HepG2 (cell line): ENCODE measurements around the gene HIPK2. TPM values are rescaled to one million over a fixed set of nuclear protein-coding genes. Genes with fewer than 3 reads are reported as not detected.

ENCODE experiments used
- ATF7-NPFF ChIP-seq: sonication (generic); formaldehyde crosslinking; IDR thresholded peaks from 2 replicates; pipeline ENCODE4 v1.8.1; 2023; ENCODE audit warnings: mild to moderate bottlenecking, low read depth, missing genetic modification reagents, moderate library complexity
- CSRNP1 ChIP-seq: sonication (generic); formaldehyde crosslinking; IDR thresholded peaks from 2 replicates; pipeline ENCODE4 v1.8.1; 2023; ENCODE audit warnings: mild to moderate bottlenecking, missing genetic modification reagents
- FOXK2 ChIP-seq: fragments of 450-650 bp; IDR thresholded peaks from 2 replicates; pipeline ENCODE4 v1.6.1; 2016
- FOXO1 ChIP-seq: sonication (generic); formaldehyde crosslinking; IDR thresholded peaks from 2 replicates; pipeline ENCODE4 v1.4.0; 2020; ENCODE audit warnings: missing genetic modification reagents
- HHEX ChIP-seq: IDR thresholded peaks from 2 replicates; pipeline ENCODE4 v1.6.1; 2016; ENCODE audit warnings: control low read depth
- KLF11 ChIP-seq: IDR thresholded peaks from 2 replicates; pipeline ENCODE4 v1.6.1; 2016; ENCODE audit warnings: missing compliant biosample characterization
- MATR3 ChIP-seq: sonication (generic); formaldehyde crosslinking; IDR thresholded peaks from 2 replicates; pipeline ENCODE4 v1.4.0; 2020; ENCODE audit warnings: missing genetic modification reagents
- MNT ChIP-seq: fragments of 450-650 bp; IDR thresholded peaks from 2 replicates; pipeline ENCODE4 v1.6.1; 2016
- NBN ChIP-seq: fragments of 450-650 bp; conservative IDR thresholded peaks from 2 replicates; pipeline ENCODE4 v1.6.1; 2017
- NPAS2 ChIP-seq: sonication (generic); formaldehyde crosslinking; IDR thresholded peaks from 2 replicates; pipeline ENCODE4 v1.8.0; 2022; ENCODE audit warnings: mild to moderate bottlenecking, missing genetic modification reagents, borderline replicate concordance
- POGZ ChIP-seq: sonication (generic); formaldehyde crosslinking; IDR thresholded peaks from 2 replicates; pipeline ENCODE4 v1.4.0; 2020; ENCODE audit warnings: mild to moderate bottlenecking, missing genetic modification reagents
- RAD21 ChIP-seq: fragments of 450-650 bp; formaldehyde crosslinking; IDR thresholded peaks from 2 replicates; pipeline ENCODE4 v1.5.0; 2020; ENCODE audit warnings: mild to moderate bottlenecking
- SIN3A ChIP-seq: IDR thresholded peaks from 2 replicates; pipeline ENCODE4 v1.6.1; 2011; ENCODE audit warnings: low read depth, mild to moderate bottlenecking, control low read depth, low read length, borderline replicate concordance
- SNAPC5 ChIP-seq: sonication (generic); formaldehyde crosslinking; IDR thresholded peaks from 2 replicates; pipeline ENCODE4 v1.8.1; 2023; ENCODE audit warnings: mild to moderate bottlenecking, missing genetic modification reagents, borderline replicate concordance
- SP2 ChIP-seq: sonication (generic); formaldehyde crosslinking; IDR thresholded peaks from 2 replicates; pipeline ENCODE4 v1.5.1; 2020; ENCODE audit warnings: mild to moderate bottlenecking, missing genetic modification reagents
- ZBTB21 ChIP-seq: sonication (generic); formaldehyde crosslinking; IDR thresholded peaks from 2 replicates; pipeline ENCODE4 v1.4.0; 2020; ENCODE audit warnings: missing genetic modification reagents
- ZNF18 ChIP-seq: sonication (generic); formaldehyde crosslinking; IDR thresholded peaks from 2 replicates; pipeline ENCODE4 v1.8.0; 2022; ENCODE audit warnings: mild to moderate bottlenecking, missing genetic modification reagents; ENCODE audit not compliant: insufficient replicate concordance
- ZNF205 ChIP-seq: IDR thresholded peaks from 2 replicates; pipeline ENCODE4 v1.6.1; 2018; ENCODE audit warnings: missing biosample characterization, missing genetic modification reagents
- ZNF337 ChIP-seq: sonication (generic); formaldehyde crosslinking; IDR thresholded peaks from 2 replicates; pipeline ENCODE4 v1.5.1; 2020; ENCODE audit warnings: missing genetic modification reagents, low read depth, mild to moderate bottlenecking, borderline replicate concordance
- ZNF503 ChIP-seq: sonication (generic); formaldehyde crosslinking; IDR thresholded peaks from 2 replicates; pipeline ENCODE4 v1.4.0; 2020; ENCODE audit warnings: missing genetic modification reagents
- ZNF619 ChIP-seq: sonication (generic); formaldehyde crosslinking; IDR thresholded peaks from 2 replicates; pipeline ENCODE4 v1.4.0; 2020; ENCODE audit warnings: mild to moderate bottlenecking, missing genetic modification reagents
- ZNF652 ChIP-seq: IDR thresholded peaks from 2 replicates; pipeline ENCODE4 v1.6.1; 2016; ENCODE audit warnings: low read depth, borderline replicate concordance
- ZNF672 ChIP-seq: sonication (generic); formaldehyde crosslinking; IDR thresholded peaks from 2 replicates; pipeline ENCODE4 v1.8.1; 2022; ENCODE audit warnings: missing genetic modification reagents
- ZSCAN30 ChIP-seq: sonication (generic); formaldehyde crosslinking; IDR thresholded peaks from 2 replicates; pipeline ENCODE4 v1.5.0; 2020; ENCODE audit warnings: mild to moderate bottlenecking, missing genetic modification reagents
- polyA plus RNA-seq, 8 experiments: library from polyadenylated mRNA; depleted of rRNA in 3 of 8; stranded (reverse) in 7 of 8; unstranded in 1 of 8; fragments of >200 nt; fragmentation: Illumina TruSeq in 4 of 8; extraction: Trizol in 4 of 8; gene quantifications; 2 replicates each; pipeline versions ENCODE4 v1.2.1 to v1.2.3, GENCODE V29; 2011 to 2016; ENCODE audit warnings: low read depth in 4 of 8, missing spikeins in 1 of 8, mixed read lengths in 1 of 8; ENCODE audit not compliant: insufficient read depth in 1 of 8
- total RNA-seq, 5 experiments: library from RNA; depleted of rRNA; stranded (reverse); fragments of >200 nt; fragmentation: Illumina TruSeq; extraction: Trizol; gene quantifications; 2 replicates each; pipeline ENCODE4 v1.2.3, GENCODE V29; 2016; ENCODE audit warnings: low read depth in 1 of 5

The HIPK2 gene
- total and polyA plus RNA-seq, 2 of the 13 experiments (the other 11 are each of a cell fraction or from before 2014, with no cell fraction given): 14.4 to 20.2 TPM

- 0 out of 2 replicates have a peak, but pooled peaks have one; percentile 43 for TF ChIP-seq CSRNP1
- no peak for TF ChIP-seq ZNF18 (CRISPR knock-in tag)
- no peak for TF ChIP-seq NPAS2 (CRISPR knock-in tag)
- TF ChIP-seq SNAPC5: no peak
- TF ChIP-seq POGZ (CRISPR knock-in tag): peak; percentile 64; the same call in 1 of the 2 replicates
- no peak for TF ChIP-seq ZNF652 (CRISPR knock-in tag)
- 0 out of 2 replicates have a peak, but pooled peaks have one; percentile 69 for TF ChIP-seq ZNF619 (CRISPR knock-in tag)
- TF ChIP-seq HHEX (CRISPR knock-in tag): no peak
- TF ChIP-seq ZSCAN30 (CRISPR knock-in tag): no peak
- TF ChIP-seq FOXO1 (CRISPR knock-in tag): peak; percentile 24; the same call in 1 of the 2 replicates
- no peak for TF ChIP-seq MATR3 (CRISPR knock-in tag)
- no peak for TF ChIP-seq FOXK2
- TF ChIP-seq KLF11: no peak
- TF ChIP-seq ZBTB21 (CRISPR knock-in tag): no peak
- TF ChIP-seq NBN: no peak
- peak; percentile 65; the same call in 1 of the 2 replicates for TF ChIP-seq ZNF503 (CRISPR knock-in tag)
- no peak for TF ChIP-seq ZNF337 (CRISPR knock-in tag)
- TF ChIP-seq SP2 (CRISPR knock-in tag): no peak
- TF ChIP-seq SIN3A: no peak
- TF ChIP-seq ATF7-NPFF: no peak
- TF ChIP-seq RAD21: no peak
- no peak for TF ChIP-seq ZNF672 (CRISPR knock-in tag)
- TF ChIP-seq MNT: no peak
- no peak for TF ChIP-seq ZNF205 (CRISPR knock-in tag)
Observed at GRCh38 chr7:139679731-139680594, 97.8 kb downstream of the HIPK2 start (continued).
